Mononuclear cell (primary cell): ENCODE data around the gene RAB30. TPM values are rescaled to one million over a fixed set of nuclear protein-coding genes. Genes with fewer than 3 reads are reported as not detected.
"Not testable (repeated sequence)": the region's sequence is repeated elsewhere in the genome, so short reads cannot be mapped to it uniquely, and the experiment has no call there.

Experiments
- H3K27me3 ChIP-seq: 2 replicates; pipeline ENCODE4 v1.6.0; 2011; ENCODE audit warnings: low read length, control low read depth; ENCODE audit not compliant: insufficient read depth
- H3K4me1 ChIP-seq: 2 replicates; pipeline ENCODE4 v1.5.1; 2011; ENCODE audit warnings: mild to moderate bottlenecking, low read length, control low read depth; ENCODE audit not compliant: insufficient read depth
- H3K4me3 ChIP-seq: 2 replicates; pipeline ENCODE4 v1.5.1; 2011; ENCODE audit warnings: mild to moderate bottlenecking, low read length, moderate library complexity
- H3K9me3 ChIP-seq: 2 replicates; pipeline ENCODE4 v1.5.1; 2011; ENCODE audit warnings: low read depth, mild to moderate bottlenecking, control low read depth, low read length
- total RNA-seq: library from RNA; depleted of rRNA; stranded (reverse); fragments of >200 nt; gene quantifications from one replicate; pipeline ENCODE4 v1.2.3, GENCODE V29; 2012

Gene RAB30
- total RNA-seq, 1 donor, result 104 TPM

DNA sequence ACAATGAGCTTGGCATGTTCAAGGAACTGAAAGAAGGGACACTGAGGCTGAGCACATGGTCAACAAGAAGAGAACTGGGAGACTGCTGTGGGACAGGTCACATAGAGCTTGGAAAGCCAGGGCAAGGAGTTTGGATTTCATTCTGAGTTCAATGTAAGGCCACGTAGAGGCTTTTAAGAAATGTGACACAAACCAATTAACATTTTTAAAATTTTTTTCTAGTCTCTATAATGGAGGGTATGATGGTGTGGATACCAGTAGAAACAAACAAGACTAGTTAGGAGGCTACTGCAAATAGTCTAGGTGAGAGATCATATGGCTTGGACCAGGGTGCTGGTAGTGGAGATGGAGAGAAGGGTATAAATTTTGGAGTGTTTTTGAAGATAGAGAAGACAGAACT, 56.7 kb downstream of the RAB30 start:
- H3K4me1 ChIP-seq, result peaks cover 7% of the 10 kb centered on the region
- H3K27me3 ChIP-seq, result no peaks in the 10 kb centered on the region
- no peaks in the 10 kb centered on the region for H3K9me3 ChIP-seq
- H3K4me3 ChIP-seq, result no peak overlapping the region

DNA sequence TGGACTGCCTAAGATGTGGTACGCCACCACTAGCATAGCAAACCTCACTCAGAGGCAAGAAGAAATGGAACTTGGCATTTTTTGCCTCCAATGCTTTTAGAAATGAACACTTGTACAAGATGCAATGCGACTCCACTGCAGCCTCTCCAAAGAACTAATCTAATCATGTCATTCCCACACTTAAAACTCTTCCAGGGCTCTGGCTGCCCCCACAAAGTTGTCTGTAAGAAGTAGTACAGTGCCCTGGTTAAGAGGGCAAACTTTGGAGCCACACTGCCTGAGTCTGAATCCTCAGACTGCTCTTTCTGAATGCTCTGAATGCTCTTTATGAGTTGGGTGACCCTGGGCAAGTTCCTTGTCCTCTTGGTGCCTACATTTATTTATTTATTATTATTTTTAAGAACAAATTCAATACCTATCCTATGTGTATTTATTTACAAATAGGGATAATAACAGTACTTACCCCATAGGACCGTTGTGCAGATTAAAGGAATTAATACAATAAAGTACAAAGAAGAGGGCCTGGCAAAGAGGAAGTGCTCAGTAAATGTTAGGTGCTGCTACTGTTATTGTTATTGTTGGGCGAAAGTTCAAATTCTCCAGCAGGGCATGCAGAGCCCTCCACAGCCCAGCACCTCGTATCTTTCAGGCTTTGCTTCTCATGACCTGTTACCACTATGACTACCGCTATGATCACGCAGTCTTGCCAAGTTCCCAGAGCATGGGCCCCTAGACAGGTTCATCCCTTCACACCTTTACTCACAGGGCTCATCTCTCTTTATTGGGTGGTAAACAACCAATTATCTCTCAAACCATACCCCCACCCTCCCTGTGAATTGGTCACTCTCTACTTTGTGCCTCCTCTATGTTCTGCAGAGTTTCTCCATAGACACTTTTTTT, 59.3 kb downstream of the RAB30 start:
- no peaks in the 10 kb centered on the region for H3K27me3 ChIP-seq
- peaks cover 15% of the 10 kb centered on the region for H3K4me1 ChIP-seq
- no peaks in the 10 kb centered on the region for H3K9me3 ChIP-seq
- no peak overlapping the region for H3K4me3 ChIP-seq

DNA sequence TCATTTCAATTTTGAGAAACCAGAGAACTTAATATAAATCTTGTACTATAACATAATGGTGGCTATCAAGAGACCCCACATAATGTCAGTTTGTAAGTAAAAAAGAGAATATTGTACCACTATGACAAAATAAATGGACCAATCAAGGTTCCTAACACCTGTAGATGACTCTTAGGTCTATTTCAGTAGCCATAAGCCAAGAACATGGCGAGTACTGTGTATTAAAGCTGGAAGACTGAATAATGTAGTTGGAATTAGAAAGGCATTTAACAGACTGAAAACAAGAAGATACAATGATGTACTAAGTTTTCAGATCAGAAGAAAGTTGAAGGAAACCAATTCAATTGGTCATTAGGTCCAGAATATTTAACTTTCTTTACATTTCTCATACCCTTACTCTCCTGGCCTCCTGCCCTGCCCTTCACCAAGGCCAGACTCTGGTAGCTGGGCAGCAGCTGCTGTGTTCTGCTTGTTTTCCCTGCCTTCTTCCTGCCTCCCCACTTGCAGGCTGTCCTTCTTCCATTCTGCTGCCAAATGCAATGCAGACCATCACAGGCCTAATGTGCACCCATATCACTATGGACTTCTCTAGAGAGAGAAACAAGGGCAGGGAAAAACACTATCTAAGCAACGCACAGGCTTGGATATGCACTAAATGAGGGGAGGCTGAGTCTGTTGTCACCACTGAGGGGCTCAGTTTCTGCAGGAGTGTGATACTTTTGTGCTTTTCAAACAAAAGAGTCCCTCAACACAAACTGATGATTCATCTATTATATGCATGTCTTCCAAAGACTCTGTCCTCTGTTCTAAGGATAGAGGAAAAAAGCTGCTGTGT, 60.1 kb downstream of the RAB30 start:
- Histone ChIP-seq H3K4me3 (no peak overlapping the region), H3K27me3 (no peaks in the 10 kb centered on the region), H3K4me1 (peaks cover 23% of the 10 kb centered on the region), H3K9me3 (no peaks in the 10 kb centered on the region)

DNA sequence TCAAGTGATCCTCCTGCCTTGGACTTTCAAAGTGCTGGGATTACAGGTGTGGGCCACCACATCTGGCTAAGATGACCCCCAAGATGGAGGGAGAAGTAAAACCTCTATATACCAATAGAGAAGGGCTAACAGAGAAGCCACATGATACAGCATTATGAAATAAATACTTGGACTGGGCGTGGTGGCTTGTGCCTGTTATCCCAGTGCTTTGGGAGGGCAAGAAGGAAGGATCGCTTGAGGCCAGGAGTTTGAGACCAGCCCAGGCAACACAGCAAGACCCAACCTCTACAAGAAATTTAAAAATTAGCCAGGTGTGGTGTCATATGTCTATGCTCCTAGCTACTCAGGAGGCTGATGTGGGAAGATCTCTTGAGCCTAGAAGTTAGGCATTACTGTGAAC, 61.7 kb downstream of the RAB30 start:
- H3K9me3 ChIP-seq, result no peaks in the 10 kb centered on the region
- H3K4me3 ChIP-seq, result no peak overlapping the region
- H3K4me1 ChIP-seq, result peaks cover 21% of the 10 kb centered on the region
- no peaks in the 10 kb centered on the region for H3K27me3 ChIP-seq

DNA sequence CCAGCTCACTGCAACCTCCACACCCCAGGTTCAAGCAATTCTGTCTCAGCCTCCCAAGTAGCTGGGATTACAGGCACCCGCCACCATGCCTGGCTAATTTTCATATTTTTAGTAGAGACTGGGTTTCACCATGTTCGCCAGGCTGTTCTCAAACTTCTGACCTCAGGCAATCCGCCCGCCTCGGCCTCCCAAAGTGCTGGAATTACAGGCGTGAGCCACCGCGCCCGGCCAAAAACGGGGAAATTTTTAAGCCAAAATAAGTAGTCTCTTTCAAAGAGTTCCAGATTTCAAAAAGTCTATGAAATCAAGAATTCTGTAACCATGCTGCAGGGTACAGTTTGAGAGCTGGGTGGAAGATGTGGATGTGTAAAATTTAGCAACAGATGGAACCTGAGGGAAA, 62.6 kb downstream of the RAB30 start:
- not testable (repeated sequence) for H3K4me3 ChIP-seq, H3K27me3 ChIP-seq, H3K9me3 ChIP-seq
- peaks cover 17% of the 10 kb centered on the region for H3K4me1 ChIP-seq

DNA sequence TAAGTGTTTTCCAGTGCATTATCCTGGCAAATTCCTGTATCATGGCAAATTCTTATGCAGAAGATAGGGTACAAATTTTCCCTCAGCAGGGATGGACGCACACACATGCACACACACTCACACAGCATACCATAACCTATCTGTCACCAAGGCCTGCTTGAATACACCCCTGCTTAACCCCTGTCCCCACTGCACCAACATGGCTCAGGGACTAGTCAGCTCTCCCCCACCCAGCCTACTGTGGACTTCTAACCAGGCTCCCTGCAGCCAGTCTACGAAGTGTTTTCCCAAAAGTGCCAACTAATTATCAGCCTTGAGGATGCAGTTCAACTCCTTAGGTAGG, 63.1 kb downstream of the RAB30 start:
- H3K4me3 ChIP-seq, result no peak overlapping the region
- no peaks in the 10 kb centered on the region for H3K9me3 ChIP-seq
- peaks cover 17% of the 10 kb centered on the region for H3K4me1 ChIP-seq
- no peaks in the 10 kb centered on the region for H3K27me3 ChIP-seq

DNA sequence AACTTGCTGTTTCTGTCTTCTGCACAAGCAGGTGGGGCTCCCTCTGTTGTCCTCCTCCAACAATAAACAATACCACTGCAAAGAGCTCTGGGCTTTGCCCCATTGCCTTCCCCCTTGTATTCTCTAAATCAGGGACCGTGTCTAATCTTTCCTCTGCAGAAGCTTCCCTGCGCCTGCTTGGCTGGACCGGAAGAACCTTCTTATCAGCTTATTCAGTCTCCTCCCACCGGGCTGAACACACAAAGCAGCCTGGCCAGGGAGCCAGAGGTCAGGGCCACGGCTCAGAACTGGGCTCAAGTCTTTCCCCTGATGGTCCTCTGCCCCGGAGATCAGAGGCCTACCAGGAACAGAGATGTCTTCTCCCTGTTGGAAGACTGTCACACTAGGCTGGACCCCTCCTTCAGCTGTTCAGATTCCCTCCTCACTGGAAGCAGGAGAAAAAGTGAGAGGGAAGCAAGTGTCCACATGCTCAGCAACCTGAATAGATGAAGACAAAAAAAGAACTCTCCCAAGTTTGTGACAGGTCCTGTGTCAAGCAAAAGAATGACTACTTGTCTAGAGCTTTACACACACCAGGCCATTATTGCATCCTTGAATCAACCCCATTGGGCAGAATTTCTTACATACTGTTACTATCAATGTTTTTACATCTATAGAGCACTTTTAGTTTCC, 63.7 kb downstream of the RAB30 start:
- H3K4me1 ChIP-seq, result peaks cover 17% of the 10 kb centered on the region
- H3K9me3 ChIP-seq, result no peaks in the 10 kb centered on the region
- no peak overlapping the region for H3K4me3 ChIP-seq
- H3K27me3 ChIP-seq, result no peaks in the 10 kb centered on the region

DNA sequence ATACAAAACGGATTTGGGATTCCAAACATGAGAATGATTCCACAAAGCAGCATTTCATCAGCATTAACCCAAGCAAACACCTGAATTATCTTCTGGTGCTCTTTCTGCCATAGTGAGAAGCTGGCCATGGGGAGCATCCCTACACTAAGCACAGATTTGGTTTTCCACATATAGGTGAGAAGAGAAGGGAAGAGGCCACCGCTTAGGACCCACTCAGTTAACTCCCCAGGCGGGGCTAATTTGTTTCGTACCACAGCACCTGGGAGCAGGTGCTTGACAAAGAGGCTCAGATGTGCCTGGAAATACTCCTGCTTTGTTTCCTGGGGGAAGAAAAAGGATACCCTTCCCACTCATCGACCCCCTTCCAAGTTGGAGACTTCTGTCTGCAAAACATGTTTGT, 64.2 kb downstream of the RAB30 start:
- H3K4me1 ChIP-seq, result peaks cover 17% of the 10 kb centered on the region
- no peak overlapping the region for H3K4me3 ChIP-seq
- H3K27me3 ChIP-seq, result no peaks in the 10 kb centered on the region
- no peaks in the 10 kb centered on the region for H3K9me3 ChIP-seq

DNA sequence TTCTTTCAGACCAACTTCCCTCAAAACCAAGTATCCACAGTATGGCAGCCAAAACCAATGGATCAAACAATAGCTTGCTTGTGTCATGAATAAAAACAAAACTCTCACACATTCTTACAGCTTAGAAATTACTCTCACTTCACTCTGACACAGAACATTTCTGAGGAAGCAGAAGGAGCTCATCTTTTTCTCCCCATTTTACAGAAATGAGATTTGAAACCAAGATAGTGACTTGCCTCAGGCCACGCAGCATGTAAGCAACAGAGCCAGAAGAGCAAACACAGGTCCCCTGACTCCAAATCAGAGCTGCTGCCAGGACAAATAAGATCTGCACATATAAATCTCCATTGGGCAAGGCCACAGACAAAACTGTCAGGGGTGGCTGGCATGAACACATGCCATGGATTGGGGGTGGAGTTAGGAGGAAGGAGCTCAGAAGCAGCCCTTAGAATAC, 64.8 kb downstream of the RAB30 start:
- Histone ChIP-seq H3K27me3 (no peaks in the 10 kb centered on the region), H3K9me3 (no peaks in the 10 kb centered on the region), H3K4me1 (peaks cover 19% of the 10 kb centered on the region), H3K4me3 (no peak overlapping the region)

DNA sequence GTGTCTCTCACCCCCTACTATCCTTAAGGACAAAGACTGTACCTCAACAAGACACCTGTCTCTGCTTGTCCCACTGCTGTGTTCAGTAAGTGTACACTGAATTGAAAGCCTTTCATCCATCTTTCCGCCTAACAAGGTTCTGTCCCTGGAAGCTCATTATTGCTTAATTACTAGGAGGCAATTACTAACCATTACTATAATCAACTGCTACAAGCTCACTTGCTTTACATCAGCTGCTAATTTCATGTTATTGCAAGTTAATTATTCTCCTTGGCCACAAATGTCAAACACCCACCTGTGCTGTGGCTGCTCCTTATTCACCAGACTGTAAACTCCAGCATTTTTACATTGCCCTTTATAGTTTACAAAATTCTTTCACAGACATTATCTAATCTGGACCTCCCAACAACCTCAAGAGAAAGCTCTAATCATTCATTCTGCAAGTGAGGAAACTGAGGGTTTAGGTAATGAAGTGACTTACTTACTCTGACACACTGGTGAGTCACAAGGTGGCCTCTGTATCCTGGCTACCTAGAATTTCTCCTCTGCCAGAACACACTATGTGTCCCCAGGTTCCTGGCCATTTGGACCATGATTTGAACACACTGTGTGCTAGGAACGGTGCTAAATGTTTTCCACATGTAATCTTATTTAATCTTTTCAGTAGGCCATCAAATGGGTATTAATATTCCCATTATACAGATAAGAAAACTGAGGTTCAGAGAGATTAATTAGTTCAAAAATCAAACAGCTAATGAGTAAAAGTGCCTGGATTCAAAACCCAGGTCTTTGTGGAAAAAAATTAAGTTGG, 66.7 kb downstream of the RAB30 start:
- peaks cover 19% of the 10 kb centered on the region for H3K4me1 ChIP-seq
- no peak overlapping the region for H3K4me3 ChIP-seq
- no peaks in the 10 kb centered on the region for H3K9me3 ChIP-seq
- no peaks in the 10 kb centered on the region for H3K27me3 ChIP-seq

DNA sequence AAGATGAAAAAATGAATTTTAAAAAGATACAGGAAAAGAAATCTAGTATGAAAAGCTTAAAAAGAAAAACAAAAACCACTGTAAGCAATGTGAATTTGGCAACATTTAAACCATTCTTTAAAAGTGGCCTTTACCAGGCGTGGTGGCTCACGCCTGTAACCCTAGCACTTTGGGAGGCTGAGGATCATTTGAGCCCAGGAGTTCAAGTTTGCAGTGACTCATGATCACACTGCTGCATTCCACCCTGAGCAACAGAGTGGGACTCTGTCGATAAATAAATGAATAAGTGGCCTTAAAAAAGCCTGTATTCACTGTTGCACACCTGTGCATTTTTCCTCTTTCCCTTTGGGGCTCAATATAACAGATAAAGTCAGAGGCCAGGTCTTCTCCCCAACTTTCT, 69.2 kb downstream of the RAB30 start:
- no peaks in the 10 kb centered on the region for H3K27me3 ChIP-seq
- H3K9me3 ChIP-seq, result no peaks in the 10 kb centered on the region
- H3K4me1 ChIP-seq, result peaks cover 13% of the 10 kb centered on the region
- H3K4me3 ChIP-seq, result no peak overlapping the region

DNA sequence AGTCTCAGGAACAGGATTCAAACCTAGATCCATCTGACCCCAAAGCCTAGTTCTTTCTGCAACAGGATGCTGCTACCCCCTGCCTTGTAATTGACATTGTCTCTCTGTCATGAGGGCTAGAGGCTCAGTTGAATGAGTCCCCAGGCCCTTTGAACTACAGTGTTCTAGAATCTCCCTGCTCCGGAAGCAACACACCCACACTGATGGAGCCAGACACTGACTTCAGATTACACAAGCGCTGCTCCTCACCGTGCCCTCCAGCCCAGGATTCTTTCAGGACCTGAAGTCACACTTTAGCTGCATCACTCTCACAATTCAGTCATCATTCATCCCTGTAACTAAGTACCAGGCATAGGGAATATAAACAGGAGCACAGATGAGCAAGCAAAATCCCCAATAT, 69.6 kb downstream of the RAB30 start:
- Histone ChIP-seq H3K27me3 (no peaks in the 10 kb centered on the region), H3K4me1 (peaks cover 8% of the 10 kb centered on the region), H3K4me3 (no peak overlapping the region), H3K9me3 (no peaks in the 10 kb centered on the region)

DNA sequence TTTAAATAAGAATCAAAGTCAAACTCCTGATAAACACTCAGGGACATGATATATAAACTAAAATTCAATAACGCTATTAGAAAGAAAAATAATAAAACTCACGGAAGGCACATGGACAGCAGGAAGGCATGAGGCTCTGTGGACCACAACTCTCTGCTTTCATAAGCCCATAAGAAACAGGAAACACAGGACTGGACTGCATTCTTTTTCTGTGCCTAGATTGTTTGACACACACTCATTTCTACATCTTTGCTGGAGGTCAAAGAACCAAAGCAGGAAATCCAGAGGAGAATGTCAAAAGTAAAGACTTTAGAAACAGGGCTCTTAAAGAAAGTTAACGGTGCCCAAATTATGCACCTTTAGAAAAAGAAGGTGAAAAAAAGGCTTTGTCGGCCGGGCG, 71.3 kb downstream of the RAB30 start:
- H3K9me3 ChIP-seq, result no peaks in the 10 kb centered on the region
- H3K4me1 ChIP-seq, result peaks cover 6% of the 10 kb centered on the region
- H3K4me3 ChIP-seq, result no peak overlapping the region

DNA sequence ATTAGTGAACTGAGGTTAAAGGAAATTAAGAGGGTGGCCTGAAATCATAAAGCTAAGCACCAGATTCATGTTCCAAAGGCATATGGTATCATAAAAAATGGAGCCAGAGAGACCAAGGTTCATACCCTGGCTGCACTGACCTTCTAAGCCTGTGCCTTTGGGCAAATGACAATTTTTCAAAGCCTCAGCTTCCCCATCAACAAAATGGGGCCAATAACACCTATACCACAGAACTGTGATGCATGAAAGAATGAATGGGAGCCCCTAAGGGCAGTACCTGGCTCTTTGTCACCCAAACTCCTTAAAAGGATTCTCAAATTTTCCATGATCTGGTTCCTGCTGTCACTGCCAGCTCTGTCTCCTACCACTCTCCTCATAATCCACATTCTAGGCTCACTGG, 72.5 kb downstream of the RAB30 start:
- H3K4me1 ChIP-seq, result peaks cover 6% of the 10 kb centered on the region
- H3K9me3 ChIP-seq, result no peaks in the 10 kb centered on the region
- no peak overlapping the region for H3K4me3 ChIP-seq
- H3K27me3 ChIP-seq, result no peaks in the 10 kb centered on the region

More for the DNA sequence above, 71.3 kb downstream of the RAB30 start:
- H3K27me3 ChIP-seq, result no peaks in the 10 kb centered on the region
